H9 (cell line): Measurements from ENCODE around the gene BLOC1S1. TPM values are rescaled to one million over a fixed set of nuclear protein-coding genes. Genes with fewer than 3 reads are reported as not detected.

Experiments used
- DNase-seq: peaks from one replicate; pipeline ENCODE4 v3.0.0-alpha.2; 2017
- H2AFZ ChIP-seq: one replicate; pipeline ENCODE4 v1.6.1; 2013; ENCODE audit warnings: mild to moderate bottlenecking, low read length, control low read depth, moderate library complexity
- H2AK5ac ChIP-seq: 2 replicates; pipeline ENCODE4 v1.6.1; 2013; ENCODE audit warnings: low read length, control low read depth, mixed read lengths; ENCODE audit not compliant: insufficient read length
- H2BK120ac ChIP-seq: one replicate; pipeline ENCODE4 v1.6.1; 2013; ENCODE audit warnings: low read depth, mild to moderate bottlenecking, low read length, control low read depth, inconsistent platforms; ENCODE audit not compliant: poor library complexity, severe bottlenecking
- H2BK12ac ChIP-seq: 2 replicates; pipeline ENCODE4 v1.6.1; 2013; ENCODE audit warnings: low read length, control low read depth, mixed read lengths, low read depth; ENCODE audit not compliant: insufficient read length
- H2BK15ac ChIP-seq: 2 replicates; pipeline ENCODE4 v1.6.1; 2013; ENCODE audit warnings: low read depth, low read length, control low read depth
- H2BK20ac ChIP-seq: one replicate; pipeline ENCODE4 v1.6.1; 2013; ENCODE audit warnings: low read depth, mild to moderate bottlenecking, low read length, control low read depth, inconsistent platforms; ENCODE audit not compliant: poor library complexity, severe bottlenecking
- H2BK5ac ChIP-seq: 2 replicates; pipeline ENCODE4 v1.6.1; 2013; ENCODE audit warnings: low read length, control low read depth, mixed read lengths; ENCODE audit not compliant: insufficient read length
- H3K14ac ChIP-seq: 2 replicates; pipeline ENCODE4 v1.6.1; 2013; ENCODE audit warnings: low read length, control low read depth; ENCODE audit not compliant: insufficient read depth
- H3K18ac ChIP-seq: 2 replicates; pipeline ENCODE4 v1.6.1; 2013; ENCODE audit warnings: low read depth, mild to moderate bottlenecking, mixed read lengths, low read length, control low read depth; ENCODE audit not compliant: insufficient read length
- H3K23ac ChIP-seq: 2 replicates; pipeline ENCODE4 v1.6.1; 2013; ENCODE audit warnings: low read length, control low read depth, mixed read lengths, low read depth; ENCODE audit not compliant: insufficient read length
- H3K23me2 ChIP-seq: 2 replicates; pipeline ENCODE4 v1.6.1; 2013; ENCODE audit warnings: low read depth, mild to moderate bottlenecking, mixed read lengths, low read length, control low read depth; ENCODE audit not compliant: insufficient read length, poor library complexity, severe bottlenecking
- H3K27ac ChIP-seq: 2 replicates; pipeline ENCODE4 v1.5.1; 2013; ENCODE audit warnings: low read length, control low read depth, mixed read lengths, low read depth; ENCODE audit not compliant: insufficient read length
- H3K27me3 ChIP-seq: 2 replicates; pipeline ENCODE4 v1.6.1; 2013; ENCODE audit warnings: low read length, control low read depth, inconsistent platforms; ENCODE audit not compliant: insufficient read depth
- H3K4ac ChIP-seq: 2 replicates; pipeline ENCODE4 v1.6.1; 2013; ENCODE audit warnings: low read depth, mild to moderate bottlenecking, control low read depth, inconsistent platforms, low read length, moderate library complexity
- H3K4me1 ChIP-seq: 2 replicates; pipeline ENCODE4 v1.6.1; 2013; ENCODE audit warnings: low read length, control low read depth, inconsistent platforms; ENCODE audit not compliant: insufficient read depth
- H3K4me2 ChIP-seq: 2 replicates; pipeline ENCODE4 v1.6.1; 2013; ENCODE audit warnings: low read length, control low read depth, mixed read lengths; ENCODE audit not compliant: insufficient read length, insufficient read depth
- H3K56ac ChIP-seq: 2 replicates; pipeline ENCODE4 v1.6.1; 2013; ENCODE audit warnings: low read depth, mild to moderate bottlenecking, mixed read lengths, low read length, control low read depth; ENCODE audit not compliant: insufficient read length
- H3K79me1 ChIP-seq: 2 replicates; pipeline ENCODE4 v1.6.1; 2013; ENCODE audit warnings: low read depth, mild to moderate bottlenecking, moderate library complexity, low read length, control low read depth, inconsistent platforms; ENCODE audit not compliant: insufficient read depth, poor library complexity, severe bottlenecking
- H3K79me2 ChIP-seq: 2 replicates; pipeline ENCODE4 v1.6.1; 2013; ENCODE audit warnings: low read length, control low read depth, inconsistent platforms; ENCODE audit not compliant: insufficient read depth
- H3K9ac ChIP-seq: 2 replicates; pipeline ENCODE4 v1.6.1; 2013; ENCODE audit warnings: low read length, control low read depth, mixed read lengths; ENCODE audit not compliant: insufficient read length; ENCODE audit errors: extremely low read depth
- H3K9me3 ChIP-seq: one replicate; pipeline ENCODE4 v1.6.1; 2013; ENCODE audit warnings: low read depth, low read length, inconsistent platforms; ENCODE audit not compliant: control insufficient read depth
- H3T11ph ChIP-seq: one replicate; pipeline ENCODE4 v1.6.1; 2013; ENCODE audit warnings: mild to moderate bottlenecking, low read length, control low read depth, inconsistent platforms
- H4K20me1 ChIP-seq: one replicate; pipeline ENCODE4 v1.6.1; 2013; ENCODE audit not compliant: control insufficient read depth, insufficient read length, insufficient read depth
- H4K5ac ChIP-seq: 2 replicates; pipeline ENCODE4 v1.6.1; 2013; ENCODE audit warnings: low read depth, mild to moderate bottlenecking, mixed read lengths, low read length, control low read depth; ENCODE audit not compliant: insufficient read length
- H4K8ac ChIP-seq: replicated peaks from 2 replicates; pipeline ENCODE4 v1.6.1; 2013; ENCODE audit warnings: low read length, control low read depth, mixed read lengths, low read depth; ENCODE audit not compliant: insufficient read length
- H4K91ac ChIP-seq: 2 replicates; pipeline ENCODE4 v1.6.1; 2013; ENCODE audit warnings: low read depth, mild to moderate bottlenecking, moderate library complexity, mixed read lengths, low read length, control low read depth; ENCODE audit not compliant: insufficient read length
- H3K27ac Mint-ChIP-seq, 3 experiments: 2 replicates in 2 of 3; 3 replicates in 1 of 3; pipeline ENCODE4 v1.8.0; 2020 to 2021; ENCODE audit warnings: mixed read lengths in 3 of 3, mild to moderate bottlenecking in 1 of 3, moderate library complexity in 1 of 3
- H3K27me3 Mint-ChIP-seq: 2 replicates; pipeline ENCODE4 v1.8.0; 2021; ENCODE audit warnings: low read depth, mild to moderate bottlenecking, moderate library complexity, mixed read lengths
- H3K36me3 Mint-ChIP-seq, 3 experiments: 2 replicates in 2 of 3; 3 replicates in 1 of 3; pipeline ENCODE4 v1.8.0; 2020 to 2021; ENCODE audit warnings: low read depth in 3 of 3, mixed read lengths in 3 of 3; ENCODE audit not compliant: insufficient read depth in 1 of 3
- H3K4me1 Mint-ChIP-seq, 2 experiments: 2 replicates each; pipeline ENCODE4 v1.8.0; 2020; ENCODE audit warnings: mixed read lengths in 2 of 2
- H3K4me3 Mint-ChIP-seq, 2 experiments: 2 replicates in 1 of 2; 3 replicates in 1 of 2; pipeline ENCODE4 v1.8.0; 2020 to 2021; ENCODE audit warnings: mild to moderate bottlenecking in 2 of 2, mixed read lengths in 2 of 2, moderate library complexity in 1 of 2
- H3K9me3 Mint-ChIP-seq, 2 experiments: 2 replicates in 1 of 2; 3 replicates in 1 of 2; pipeline ENCODE4 v1.8.0; 2020; ENCODE audit warnings: mild to moderate bottlenecking in 2 of 2, mixed read lengths in 2 of 2, moderate library complexity in 1 of 2
- CTCF ChIP-seq: fragments of 200-600 bp; sonication (generic); conservative IDR thresholded peaks from 3 replicates; pipeline ENCODE4 v1.8.0; 2021; ENCODE audit warnings: antibody characterized with exemption, mild to moderate bottlenecking
- WGBS: extraction: QIAGEN DNeasy Blood & Tissue Kit; methylation state at CpG from one replicate; pipeline ENCODE4 v1.1.7; 2013; ENCODE audit warnings: missing lambda C conversion rate, low lambda C conversion rate, mixed read lengths; ENCODE audit not compliant: insufficient read length; ENCODE audit errors: extremely low coverage; 5-methylcytosine and 5-hydroxymethylcytosine counted together
- total RNA-seq: library from RNA; stranded (reverse); gene quantifications from 2 replicates; pipeline ENCODE4 v1.2.1, GENCODE V29; 2021

BLOC1S1 gene
- total RNA-seq, 1 experiment from 2014 or later = 108 TPM

- Histone ChIP-seq H3K27ac (no peak overlapping the region), H4K5ac (no peak overlapping the region), H2AK5ac (no peak overlapping the region), H3K4me2 (peak overlapping the region; percentile 72), H3K79me1 (peaks cover 3% of the 10 kb centered on the region), H3K27me3 (no peaks in the 10 kb centered on the region), H3K9me3 (no peaks in the 10 kb centered on the region), H3K79me2 (peaks cover 6% of the 10 kb centered on the region; the same call in 1 of the 2 replicates), H2BK15ac (no peak overlapping the region), H3K18ac (peak overlapping the region; percentile 56), H3K56ac (no peak overlapping the region), H4K20me1 (no peaks in the 10 kb centered on the region), H2BK5ac (no peak overlapping the region), H3K23me2 (peaks cover 29% of the 10 kb centered on the region), H3K9ac (peak overlapping the region; percentile 31), H4K91ac (no peak overlapping the region), H3K4me1 (peaks cover 13% of the 10 kb centered on the region), H2AFZ (no peak overlapping the region), H2BK120ac (no peak overlapping the region), H3K4ac (no peak overlapping the region), H2BK20ac (no peak overlapping the region), H2BK12ac (no peak overlapping the region), H3T11ph (no peak overlapping the region), H3K23ac (no peak overlapping the region), H4K8ac (no peak overlapping the region), H3K14ac (peak overlapping the region; percentile 49; the same call in 1 of the 2 replicates)
- Mint-ChIP-seq H3K4me3 (peak overlapping the region; percentile 96 to 97), H3K9me3 (no peaks in the 10 kb centered on the region), H3K27me3 (peaks cover 8% of the 10 kb centered on the region), H3K4me1 (peaks cover 47 to 53% of the 10 kb centered on the region in 2 experiments), H3K27ac (peak overlapping the region; percentile 94 to 95 (median 95)), H3K36me3 (peaks cover 9 to 18% (median 16%) of the 10 kb centered on the region in 3 experiments; a peak in 6 of 7 replicates)
- TF ChIP-seq CTCF = no peak
- WGBS = no CpG with 5 or more reads among the region's 73 CpGs
- peak; percentile 81 for DNase-seq
These were observed 27.8 kb downstream of the BLOC1S1 start for GRCh38 chr12:55743406-55744339.
